HepG2 (cell line): ENCODE results near the gene COLEC12. TPM values are rescaled to one million over a fixed set of nuclear protein-coding genes. Genes with fewer than 3 reads are reported as not detected.

Experiments used
- GLI4 ChIP-seq: sonication (generic); formaldehyde crosslinking; IDR thresholded peaks from 2 replicates; pipeline ENCODE4 v1.5.1; 2020; ENCODE audit warnings: missing genetic modification reagents, mild to moderate bottlenecking, moderate library complexity, borderline replicate concordance
- HNRNPLL ChIP-seq: fragments of 200-400 bp; formaldehyde crosslinking; IDR thresholded peaks from 2 replicates; pipeline ENCODE4 v1.6.1; 2017; ENCODE audit warnings: mild to moderate bottlenecking, low read depth, low read length; ENCODE audit not compliant: poor library complexity, severe bottlenecking
- HOXA9 ChIP-seq: sonication (generic); formaldehyde crosslinking; IDR thresholded peaks from 2 replicates; pipeline ENCODE4 v1.8.1; 2022; ENCODE audit warnings: missing genetic modification reagents, mild to moderate bottlenecking, moderate library complexity, borderline replicate concordance
- ISX ChIP-seq: sonication (generic); formaldehyde crosslinking; conservative IDR thresholded peaks from 2 replicates; pipeline ENCODE4 v1.5.0; 2020; ENCODE audit warnings: missing genetic modification reagents
- JUND ChIP-seq: sonication (generic); formaldehyde crosslinking; IDR thresholded peaks from 2 replicates; pipeline ENCODE4 v1.8.0; 2022; ENCODE audit warnings: mild to moderate bottlenecking, missing genetic modification reagents
- KDM5B ChIP-seq: sonication (generic); formaldehyde crosslinking; IDR thresholded peaks from 2 replicates; pipeline ENCODE4 v1.4.0; 2020; ENCODE audit warnings: missing genetic modification reagents, mild to moderate bottlenecking, borderline replicate concordance
- NFE2L1 ChIP-seq: sonication (generic); formaldehyde crosslinking; IDR thresholded peaks from 2 replicates; pipeline ENCODE4 v1.4.0; 2020; ENCODE audit warnings: missing genetic modification reagents, mild to moderate bottlenecking, borderline replicate concordance
- RBAK ChIP-seq: sonication (generic); formaldehyde crosslinking; IDR thresholded peaks from 2 replicates; pipeline ENCODE4 v1.5.1; 2020; ENCODE audit warnings: mild to moderate bottlenecking, missing genetic modification reagents
- ZC3H4 ChIP-seq: sonication (generic); formaldehyde crosslinking; IDR thresholded peaks from 2 replicates; pipeline ENCODE4 v1.4.0; 2020; ENCODE audit warnings: missing genetic modification reagents, borderline replicate concordance
- ZNF136 ChIP-seq: sonication (generic); formaldehyde crosslinking; IDR thresholded peaks from 2 replicates; pipeline ENCODE4 v1.8.1; 2022; ENCODE audit warnings: low read depth, mild to moderate bottlenecking, moderate library complexity, missing genetic modification reagents
- ZNF256 ChIP-seq: sonication (generic); formaldehyde crosslinking; conservative IDR thresholded peaks from 2 replicates; pipeline ENCODE4 v1.4.0; 2020; ENCODE audit warnings: missing genetic modification reagents
- ZNF354B ChIP-seq: sonication (generic); formaldehyde crosslinking; IDR thresholded peaks from 2 replicates; pipeline ENCODE4 v1.8.0; 2022; ENCODE audit warnings: mild to moderate bottlenecking, missing genetic modification reagents
- ZNF598 ChIP-seq: sonication (generic); formaldehyde crosslinking; IDR thresholded peaks from 2 replicates; pipeline ENCODE4 v1.5.1; 2020; ENCODE audit warnings: mild to moderate bottlenecking, missing genetic modification reagents, borderline replicate concordance
- polyA plus RNA-seq, 8 experiments: library from polyadenylated mRNA; depleted of rRNA in 3 of 8; stranded (reverse) in 7 of 8; unstranded in 1 of 8; fragments of >200 nt; fragmentation: Illumina TruSeq in 4 of 8; extraction: Trizol in 4 of 8; gene quantifications; 2 replicates each; pipeline versions ENCODE4 v1.2.1 to v1.2.3, GENCODE V29; 2011 to 2016; ENCODE audit warnings: low read depth in 4 of 8, missing spikeins in 1 of 8, mixed read lengths in 1 of 8; ENCODE audit not compliant: insufficient read depth in 1 of 8
- total RNA-seq, 5 experiments: library from RNA; depleted of rRNA; stranded (reverse); fragments of >200 nt; fragmentation: Illumina TruSeq; extraction: Trizol; gene quantifications; 2 replicates each; pipeline ENCODE4 v1.2.3, GENCODE V29; 2016; ENCODE audit warnings: low read depth in 1 of 5
- TF ChIP-seq, protein P1 (sequence below): sonication (generic); formaldehyde crosslinking; IDR thresholded peaks from 2 replicates; pipeline ENCODE4 v1.5.0; 2020; ENCODE audit warnings: mild to moderate bottlenecking, missing genetic modification reagents
- TF ChIP-seq, protein P2 (sequence below): sonication (generic); formaldehyde crosslinking; IDR thresholded peaks from 2 replicates; pipeline ENCODE4 v1.4.0; 2020; ENCODE audit warnings: mild to moderate bottlenecking, missing genetic modification reagents
- TF ChIP-seq, protein P3 (sequence below): sonication (generic); formaldehyde crosslinking; IDR thresholded peaks from 2 replicates; pipeline ENCODE4 v1.8.1; 2023; ENCODE audit warnings: missing genetic modification reagents, inconsistent platforms, borderline replicate concordance
- TF ChIP-seq, protein P4 (sequence below): sonication (generic); IDR thresholded peaks from 2 replicates; pipeline ENCODE4 v1.6.1; 2016; ENCODE audit warnings: low read depth, borderline replicate concordance
- TF ChIP-seq, protein P5 (sequence below): sonication (generic); formaldehyde crosslinking; IDR thresholded peaks from 2 replicates; pipeline ENCODE4 v1.5.0; 2020; ENCODE audit warnings: mild to moderate bottlenecking, low read depth, missing genetic modification reagents, borderline replicate concordance
- TF ChIP-seq, protein P6 (sequence below): sonication (generic); formaldehyde crosslinking; IDR thresholded peaks from 2 replicates; pipeline ENCODE4 v1.4.0; 2020; ENCODE audit warnings: missing genetic modification reagents, borderline replicate concordance

COLEC12 gene
- total and polyA plus RNA-seq, 2 of the 13 experiments (the other 11 are each of a cell fraction or from before 2014, with no cell fraction given) = 0.02 to 0.11 TPM

DNA sequence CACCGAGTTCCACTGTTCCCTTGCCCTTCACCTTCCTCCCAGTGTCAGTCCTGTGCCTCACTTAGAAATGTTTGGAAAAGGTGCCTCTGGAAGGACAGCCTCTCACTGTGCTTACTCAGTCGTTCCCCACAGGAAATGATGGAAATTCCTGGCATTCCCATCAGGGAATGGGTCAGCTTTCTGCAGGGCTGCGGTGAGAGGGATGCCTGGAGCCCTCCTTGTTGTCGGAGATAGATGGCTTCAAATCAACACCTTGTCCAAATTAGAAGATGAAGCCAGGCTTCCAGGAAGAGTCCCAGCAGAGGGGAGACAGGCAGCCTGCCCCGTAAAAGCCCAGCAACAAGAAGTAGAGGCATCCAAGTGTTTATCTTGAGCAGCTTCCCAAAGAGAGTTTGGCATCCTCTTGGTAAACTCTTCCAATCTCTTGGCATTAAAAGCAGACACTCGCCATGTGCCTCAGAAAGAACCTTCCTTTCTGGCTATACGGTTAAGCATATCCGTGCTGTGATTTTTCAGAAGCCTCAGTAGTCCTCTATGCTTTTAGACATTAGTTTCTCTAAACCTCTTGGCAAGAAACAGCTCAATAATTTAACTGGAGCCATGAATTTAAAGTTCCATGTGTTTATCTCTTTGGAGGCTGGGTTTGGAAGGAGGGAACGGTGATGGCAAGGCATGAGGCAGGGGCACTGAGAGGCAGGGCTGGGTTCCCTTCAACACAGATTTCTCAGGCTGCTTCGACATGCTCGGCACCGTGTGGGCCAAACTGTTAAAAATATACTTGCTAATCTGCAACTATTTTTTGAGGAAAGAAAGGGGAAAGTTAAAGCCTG is 25.1 kb downstream of the COLEC12 start (continued):
- TF ChIP-seq, protein P1, sequence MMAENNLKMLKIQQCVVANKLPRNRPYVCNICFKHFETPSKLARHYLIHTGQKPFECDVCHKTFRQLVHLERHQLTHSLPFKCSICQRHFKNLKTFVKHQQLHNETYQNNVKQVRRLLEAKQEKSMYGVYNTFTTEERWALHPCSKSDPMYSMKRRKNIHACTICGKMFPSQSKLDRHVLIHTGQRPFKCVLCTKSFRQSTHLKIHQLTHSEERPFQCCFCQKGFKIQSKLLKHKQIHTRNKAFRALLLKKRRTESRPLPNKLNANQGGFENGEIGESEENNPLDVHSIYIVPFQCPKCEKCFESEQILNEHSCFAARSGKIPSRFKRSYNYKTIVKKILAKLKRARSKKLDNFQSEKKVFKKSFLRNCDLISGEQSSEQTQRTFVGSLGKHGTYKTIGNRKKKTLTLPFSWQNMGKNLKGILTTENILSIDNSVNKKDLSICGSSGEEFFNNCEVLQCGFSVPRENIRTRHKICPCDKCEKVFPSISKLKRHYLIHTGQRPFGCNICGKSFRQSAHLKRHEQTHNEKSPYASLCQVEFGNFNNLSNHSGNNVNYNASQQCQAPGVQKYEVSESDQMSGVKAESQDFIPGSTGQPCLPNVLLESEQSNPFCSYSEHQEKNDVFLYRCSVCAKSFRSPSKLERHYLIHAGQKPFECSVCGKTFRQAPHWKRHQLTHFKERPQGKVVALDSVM = no peak
- TF ChIP-seq, protein P2, sequence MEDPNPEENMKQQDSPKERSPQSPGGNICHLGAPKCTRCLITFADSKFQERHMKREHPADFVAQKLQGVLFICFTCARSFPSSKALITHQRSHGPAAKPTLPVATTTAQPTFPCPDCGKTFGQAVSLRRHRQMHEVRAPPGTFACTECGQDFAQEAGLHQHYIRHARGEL (CRISPR knock-in tag) = no peak
- TF ChIP-seq RBAK (CRISPR knock-in tag) (no peak), ZNF256 (CRISPR knock-in tag) (no peak), KDM5B (CRISPR knock-in tag) (no peak), HOXA9 (CRISPR knock-in tag) (no peak), ZNF136 (CRISPR knock-in tag) (no peak), HNRNPLL (no peak), ZC3H4 (CRISPR knock-in tag) (no peak), ZNF354B (CRISPR knock-in tag) (no peak), ZNF598 (CRISPR knock-in tag) (no peak), JUND (CRISPR knock-in tag) (no peak), NFE2L1 (CRISPR knock-in tag) (no peak), GLI4 (CRISPR knock-in tag) (no peak), ISX (CRISPR knock-in tag) (no peak)
- TF ChIP-seq, protein P3, sequence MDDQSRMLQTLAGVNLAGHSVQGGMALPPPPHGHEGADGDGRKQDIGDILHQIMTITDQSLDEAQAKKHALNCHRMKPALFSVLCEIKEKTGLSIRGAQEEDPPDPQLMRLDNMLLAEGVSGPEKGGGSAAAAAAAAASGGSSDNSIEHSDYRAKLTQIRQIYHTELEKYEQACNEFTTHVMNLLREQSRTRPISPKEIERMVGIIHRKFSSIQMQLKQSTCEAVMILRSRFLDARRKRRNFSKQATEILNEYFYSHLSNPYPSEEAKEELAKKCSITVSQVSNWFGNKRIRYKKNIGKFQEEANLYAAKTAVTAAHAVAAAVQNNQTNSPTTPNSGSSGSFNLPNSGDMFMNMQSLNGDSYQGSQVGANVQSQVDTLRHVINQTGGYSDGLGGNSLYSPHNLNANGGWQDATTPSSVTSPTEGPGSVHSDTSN = no peak
- TF ChIP-seq, protein P4, sequence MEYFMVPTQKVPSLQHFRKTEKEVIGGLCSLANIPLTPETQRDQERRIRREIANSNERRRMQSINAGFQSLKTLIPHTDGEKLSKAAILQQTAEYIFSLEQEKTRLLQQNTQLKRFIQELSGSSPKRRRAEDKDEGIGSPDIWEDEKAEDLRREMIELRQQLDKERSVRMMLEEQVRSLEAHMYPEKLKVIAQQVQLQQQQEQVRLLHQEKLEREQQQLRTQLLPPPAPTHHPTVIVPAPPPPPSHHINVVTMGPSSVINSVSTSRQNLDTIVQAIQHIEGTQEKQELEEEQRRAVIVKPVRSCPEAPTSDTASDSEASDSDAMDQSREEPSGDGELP = no peak
- TF ChIP-seq, protein P5, sequence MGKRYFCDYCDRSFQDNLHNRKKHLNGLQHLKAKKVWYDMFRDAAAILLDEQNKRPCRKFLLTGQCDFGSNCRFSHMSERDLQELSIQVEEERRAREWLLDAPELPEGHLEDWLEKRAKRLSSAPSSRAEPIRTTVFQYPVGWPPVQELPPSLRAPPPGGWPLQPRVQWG = no peak
- TF ChIP-seq, protein P6, sequence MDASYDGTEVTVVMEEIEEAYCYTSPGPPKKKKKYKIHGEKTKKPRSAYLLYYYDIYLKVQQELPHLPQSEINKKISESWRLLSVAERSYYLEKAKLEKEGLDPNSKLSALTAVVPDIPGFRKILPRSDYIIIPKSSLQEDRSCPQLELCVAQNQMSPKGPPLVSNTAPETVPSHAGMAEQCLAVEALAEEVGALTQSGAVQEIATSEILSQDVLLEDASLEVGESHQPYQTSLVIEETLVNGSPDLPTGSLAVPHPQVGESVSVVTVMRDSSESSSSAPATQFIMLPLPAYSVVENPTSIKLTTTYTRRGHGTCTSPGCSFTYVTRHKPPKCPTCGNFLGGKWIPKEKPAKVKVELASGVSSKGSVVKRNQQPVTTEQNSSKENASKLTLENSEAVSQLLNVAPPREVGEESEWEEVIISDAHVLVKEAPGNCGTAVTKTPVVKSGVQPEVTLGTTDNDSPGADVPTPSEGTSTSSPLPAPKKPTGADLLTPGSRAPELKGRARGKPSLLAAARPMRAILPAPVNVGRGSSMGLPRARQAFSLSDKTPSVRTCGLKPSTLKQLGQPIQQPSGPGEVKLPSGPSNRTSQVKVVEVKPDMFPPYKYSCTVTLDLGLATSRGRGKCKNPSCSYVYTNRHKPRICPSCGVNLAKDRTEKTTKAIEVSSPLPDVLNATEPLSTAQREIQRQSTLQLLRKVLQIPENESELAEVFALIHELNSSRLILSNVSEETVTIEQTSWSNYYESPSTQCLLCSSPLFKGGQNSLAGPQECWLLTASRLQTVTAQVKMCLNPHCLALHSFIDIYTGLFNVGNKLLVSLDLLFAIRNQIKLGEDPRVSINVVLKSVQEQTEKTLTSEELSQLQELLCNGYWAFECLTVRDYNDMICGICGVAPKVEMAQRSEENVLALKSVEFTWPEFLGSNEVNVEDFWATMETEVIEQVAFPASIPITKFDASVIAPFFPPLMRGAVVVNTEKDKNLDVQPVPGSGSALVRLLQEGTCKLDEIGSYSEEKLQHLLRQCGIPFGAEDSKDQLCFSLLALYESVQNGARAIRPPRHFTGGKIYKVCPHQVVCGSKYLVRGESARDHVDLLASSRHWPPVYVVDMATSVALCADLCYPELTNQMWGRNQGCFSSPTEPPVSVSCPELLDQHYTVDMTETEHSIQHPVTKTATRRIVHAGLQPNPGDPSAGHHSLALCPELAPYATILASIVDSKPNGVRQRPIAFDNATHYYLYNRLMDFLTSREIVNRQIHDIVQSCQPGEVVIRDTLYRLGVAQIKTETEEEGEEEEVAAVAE (CRISPR knock-in tag) = no peak
